CD4-positive, CD25-positive, alpha-beta regulatory T cell (primary cell): ENCODE data around the gene ALKAL2. TPM values are rescaled to one million over a fixed set of nuclear protein-coding genes. Genes with fewer than 3 reads are reported as not detected.
A peak's percentile ranks its signal among the peaks of the same experiment; 100 is the strongest.

Experiments used
- ATAC-seq, 2 donors: fragments of 150-1000 bp; cut with Tn5 transposase; one replicate each; pipeline ENCODE4 v1.10.0; 2021; ENCODE audit warnings: low read depth in 2 of 2, moderate number of reproducible peaks in 2 of 2, moderate library complexity in 1 of 2
- DNase-seq, 3 donors: peaks; one replicate each; pipeline versions ENCODE4 v3.0.0 to v3.0.0-alpha.2; 2012 to 2022; ENCODE audit warnings: mixed read lengths in 1 of 3
- H3K27ac ChIP-seq: one replicate; pipeline ENCODE4 v1.7.0; 2013; ENCODE audit warnings: mild to moderate bottlenecking, low read length; ENCODE audit not compliant: insufficient read depth, poor library complexity, severe bottlenecking
- H3K27me3 ChIP-seq: one replicate; pipeline ENCODE4 v1.7.0; 2013; ENCODE audit warnings: low read length; ENCODE audit not compliant: control insufficient read depth, insufficient read depth
- H3K36me3 ChIP-seq: one replicate; pipeline ENCODE4 v1.7.0; 2013; ENCODE audit warnings: mild to moderate bottlenecking, low read length, moderate library complexity; ENCODE audit not compliant: control insufficient read depth, insufficient read depth
- H3K4me1 ChIP-seq: 2 replicates; pipeline ENCODE4 v1.7.0; 2013; ENCODE audit warnings: mild to moderate bottlenecking, low read length; ENCODE audit not compliant: insufficient read depth, control insufficient read depth, poor library complexity, severe bottlenecking
- H3K4me3 ChIP-seq: one replicate; pipeline ENCODE4 v1.7.0; 2013; ENCODE audit warnings: low read depth, mild to moderate bottlenecking, low read length, moderate library complexity
- H3K9me3 ChIP-seq, 2 experiments: 1 replicate in 1 of 2; 2 replicates in 1 of 2; pipeline ENCODE4 v1.7.0; 2013; ENCODE audit warnings: low read length in 2 of 2, mild to moderate bottlenecking in 1 of 2, moderate library complexity in 1 of 2; ENCODE audit not compliant: control insufficient read depth in 2 of 2
- H3K27ac Mint-ChIP-seq, 3 donors: one replicate each; pipeline ENCODE4 v1.8.0; 2020 to 2022; ENCODE audit warnings: mild to moderate bottlenecking in 3 of 3, mixed read lengths in 3 of 3, moderate library complexity in 2 of 3
- H3K27me3 Mint-ChIP-seq: one replicate; pipeline ENCODE4 v1.8.0; 2022; ENCODE audit warnings: mild to moderate bottlenecking, mixed read lengths
- H3K36me3 Mint-ChIP-seq: one replicate; pipeline ENCODE4 v1.8.0; 2020; ENCODE audit warnings: mixed read lengths
- H3K4me1 Mint-ChIP-seq, 4 donors: one replicate each; pipeline ENCODE4 v1.8.0; 2020 to 2022; ENCODE audit warnings: mixed read lengths in 4 of 4, mild to moderate bottlenecking in 1 of 4
- H3K4me3 Mint-ChIP-seq, 4 donors: one replicate each; pipeline ENCODE4 v1.8.0; 2020 to 2022; ENCODE audit warnings: mild to moderate bottlenecking in 4 of 4, mixed read lengths in 4 of 4, moderate library complexity in 3 of 4
- H3K9me3 Mint-ChIP-seq, 7 donors: one replicate each; pipeline ENCODE4 v1.8.0; 2020 to 2022; ENCODE audit warnings: mixed read lengths in 7 of 7, mild to moderate bottlenecking in 3 of 7, moderate library complexity in 2 of 7
- polyA plus RNA-seq, 4 donors: library from polyadenylated mRNA; unstranded; fragments of 300-500 nt; fragmentation: Illumina TruSeq; gene quantifications; one replicate each; pipeline ENCODE4 v1.2.3, GENCODE V29; 2021
- total RNA-seq: library from RNA; stranded (reverse); gene quantifications from one replicate; pipeline ENCODE4 v1.2.3, GENCODE V29; 2022

The ALKAL2 gene
- total and polyA plus RNA-seq, 5 donors from 2014 or later: 0.80 TPM; not detected in 4

- peaks cover 47% of the 10 kb centered on the region for H3K36me3 Mint-ChIP-seq
- H3K27ac Mint-ChIP-seq: no peak overlapping the region
- H3K4me1 ChIP-seq: no peaks in the 10 kb centered on the region
These were observed 9.5 kb downstream of the ALKAL2 start for GRCh38 chr2:278312-278926.

GRCh38 chr2:275466-275865, 12.4 kb downstream of the ALKAL2 start:
- Histone ChIP-seq H3K27ac (no peak overlapping the region), H3K9me3 (no peaks in the 10 kb centered on the region), H3K4me1 (no peaks in the 10 kb centered on the region), H3K27me3 (no peaks in the 10 kb centered on the region), H3K36me3 (peaks cover 91% of the 10 kb centered on the region), H3K4me3 (no peak overlapping the region)
- Mint-ChIP-seq H3K9me3 (no peaks in the 10 kb centered on the region), H3K36me3 (peaks cover 50% of the 10 kb centered on the region), H3K27ac (no peak overlapping the region), H3K4me3 (no peak overlapping the region), H3K27me3 (no peaks in the 10 kb centered on the region), H3K4me1 (peaks cover 0 to 25% (median 18%) of the 10 kb centered on the region in 4 donors)
- ATAC-seq (no peak), DNase-seq (no peak)

More at GRCh38 chr2:278312-278926, 9.5 kb downstream of the ALKAL2 start:
- no peak for DNase-seq
- no peak for ATAC-seq
- H3K27me3 Mint-ChIP-seq: no peaks in the 10 kb centered on the region
- peaks cover 0 to 6% (median 5%) of the 10 kb centered on the region in 4 donors for H3K4me1 Mint-ChIP-seq
- H3K4me3 Mint-ChIP-seq: no peak overlapping the region
- Histone ChIP-seq H3K9me3 (no peaks in the 10 kb centered on the region), H3K36me3 (peaks cover 84% of the 10 kb centered on the region), H3K4me3 (no peak overlapping the region), H3K27ac (no peak overlapping the region), H3K27me3 (no peaks in the 10 kb centered on the region)
- no peaks in the 10 kb centered on the region for H3K9me3 Mint-ChIP-seq

- Mint-ChIP-seq H3K27ac (peak overlapping the region in 1 of 3 donors; percentile 20), H3K9me3 (no peaks in the 10 kb centered on the region), H3K4me1 (peaks cover 6 to 34% (median 26%) of the 10 kb centered on the region in 4 donors), H3K27me3 (no peaks in the 10 kb centered on the region), H3K36me3 (peaks cover 53% of the 10 kb centered on the region), H3K4me3 (no peak overlapping the region)
- no peaks in the 10 kb centered on the region for H3K9me3 ChIP-seq
- H3K4me1 ChIP-seq: no peaks in the 10 kb centered on the region
- peaks cover 85% of the 10 kb centered on the region for H3K36me3 ChIP-seq
- no peaks in the 10 kb centered on the region for H3K27me3 ChIP-seq
- ATAC-seq (no peak), DNase-seq (no peak)
- H3K4me3 ChIP-seq: no peak overlapping the region
- no peak overlapping the region for H3K27ac ChIP-seq
These were observed 13.4 kb downstream of the ALKAL2 start for GRCh38 chr2:274503-274902.

GRCh38 chr2:273333-273732, 14.6 kb downstream of the ALKAL2 start:
- Histone ChIP-seq H3K4me1 (peaks cover 4% of the 10 kb centered on the region), H3K27me3 (no peaks in the 10 kb centered on the region), H3K4me3 (no peak overlapping the region), H3K27ac (no peak overlapping the region), H3K9me3 (no peaks in the 10 kb centered on the region), H3K36me3 (peaks cover 73% of the 10 kb centered on the region)
- H3K4me3 Mint-ChIP-seq: no peak overlapping the region
- DNase-seq (no peak), ATAC-seq (no peak)
- no peaks in the 10 kb centered on the region for H3K27me3 Mint-ChIP-seq
- H3K9me3 Mint-ChIP-seq: no peaks in the 10 kb centered on the region
- no peak overlapping the region for H3K27ac Mint-ChIP-seq
- peaks cover 45% of the 10 kb centered on the region for H3K36me3 Mint-ChIP-seq
- H3K4me1 Mint-ChIP-seq: peaks cover 12 to 44% (median 35%) of the 10 kb centered on the region in 4 donors

GRCh38 chr2:271917-272316, 16.0 kb downstream of the ALKAL2 start:
- Mint-ChIP-seq H3K27ac (no peak overlapping the region), H3K27me3 (no peaks in the 10 kb centered on the region), H3K36me3 (peaks cover 33% of the 10 kb centered on the region), H3K4me3 (no peak overlapping the region), H3K9me3 (no peaks in the 10 kb centered on the region), H3K4me1 (peaks cover 18 to 57% (median 45%) of the 10 kb centered on the region in 4 donors)
- peaks cover 14% of the 10 kb centered on the region for H3K4me1 ChIP-seq
- H3K4me3 ChIP-seq: no peak overlapping the region
- peaks cover 59% of the 10 kb centered on the region for H3K36me3 ChIP-seq
- no peak overlapping the region for H3K27ac ChIP-seq
- DNase-seq (no peak), ATAC-seq (no peak)
- no peaks in the 10 kb centered on the region for H3K27me3 ChIP-seq
- no peaks in the 10 kb centered on the region for H3K9me3 ChIP-seq

GRCh38 chr2:270861-271260, 17.0 kb downstream of the ALKAL2 start:
- DNase-seq (no peak), ATAC-seq (no peak)
- H3K9me3 ChIP-seq: no peaks in the 10 kb centered on the region
- H3K4me3 ChIP-seq: no peak overlapping the region
- peaks cover 14% of the 10 kb centered on the region for H3K4me1 ChIP-seq
- no peaks in the 10 kb centered on the region for H3K27me3 Mint-ChIP-seq
- peak overlapping the region in 1 of 3 donors; percentile 75 for H3K27ac Mint-ChIP-seq
- H3K4me3 Mint-ChIP-seq: peak overlapping the region in 1 of 4 donors; percentile 59
- no peaks in the 10 kb centered on the region for H3K9me3 Mint-ChIP-seq
- no peaks in the 10 kb centered on the region for H3K27me3 ChIP-seq
- no peak overlapping the region for H3K27ac ChIP-seq
- H3K36me3 ChIP-seq: peaks cover 49% of the 10 kb centered on the region
- H3K36me3 Mint-ChIP-seq: peaks cover 28% of the 10 kb centered on the region
- peaks cover 22 to 67% (median 50%) of the 10 kb centered on the region in 4 donors for H3K4me1 Mint-ChIP-seq

GRCh38 chr2:269356-270030, 18.4 kb downstream of the ALKAL2 start:
- H3K27ac ChIP-seq: no peak overlapping the region
- DNase-seq: no peak
- H3K4me3 Mint-ChIP-seq: peak overlapping the region in 2 of 4 donors; percentile 7 to 59
- peaks cover 39% of the 10 kb centered on the region for H3K36me3 ChIP-seq
- ATAC-seq: no peak
- H3K27me3 ChIP-seq: no peaks in the 10 kb centered on the region
- H3K4me3 ChIP-seq: no peak overlapping the region
- peaks cover 25% of the 10 kb centered on the region for H3K4me1 ChIP-seq
- H3K4me1 Mint-ChIP-seq: peaks cover 22 to 78% (median 48%) of the 10 kb centered on the region in 4 donors
- peaks cover 22% of the 10 kb centered on the region for H3K36me3 Mint-ChIP-seq
- H3K27me3 Mint-ChIP-seq: no peaks in the 10 kb centered on the region
- H3K27ac Mint-ChIP-seq: peak overlapping the region in 2 of 3 donors; percentile 13 to 18
- H3K9me3 Mint-ChIP-seq: peaks cover 0 to 2% (median 0%) of the 10 kb centered on the region in 7 donors
- H3K9me3 ChIP-seq: no peaks in the 10 kb centered on the region
